HepG2 (cell line): ENCODE results near the gene HELZ2. TPM values are rescaled to one million over a fixed set of nuclear protein-coding genes. Genes with fewer than 3 reads are reported as not detected.

Source experiments
- AHR ChIP-seq: IDR thresholded peaks from 2 replicates; pipeline ENCODE4 v1.6.1; 2018; ENCODE audit warnings: missing genetic modification reagents, missing compliant biosample characterization
- CREB1 ChIP-seq, 2 experiments: fragments of 450-650 bp in 1 of 2; IDR thresholded peaks; 2 replicates each; pipeline ENCODE4 v1.6.1; 2016 to 2017; ENCODE audit warnings: control low read depth in 1 of 2, mild to moderate bottlenecking in 1 of 2, missing compliant biosample characterization in 1 of 2, missing genetic modification characterization in 1 of 2
- GABPA ChIP-seq, 2 experiments: IDR thresholded peaks; 2 replicates each; pipeline ENCODE4 v1.6.1; 2011 to 2016; ENCODE audit warnings: low read depth in 2 of 2, low read length in 1 of 2, missing biosample characterization in 1 of 2, missing genetic modification characterization in 1 of 2
- MAFG ChIP-seq: sonication (generic); formaldehyde crosslinking; IDR thresholded peaks from 2 replicates; pipeline ENCODE4 v1.5.1; 2020; ENCODE audit warnings: mild to moderate bottlenecking, missing genetic modification reagents
- SNAPC2 ChIP-seq: sonication (generic); formaldehyde crosslinking; IDR thresholded peaks from 2 replicates; pipeline ENCODE4 v1.8.1; 2022; ENCODE audit warnings: mild to moderate bottlenecking, missing genetic modification reagents
- ZBTB1 ChIP-seq: sonication (generic); formaldehyde crosslinking; IDR thresholded peaks from 2 replicates; pipeline ENCODE4 v1.4.0; 2020; ENCODE audit warnings: missing genetic modification reagents, borderline replicate concordance
- ZFP41 ChIP-seq: sonication (generic); formaldehyde crosslinking; IDR thresholded peaks from 2 replicates; pipeline ENCODE4 v1.4.0; 2020; ENCODE audit warnings: mild to moderate bottlenecking, missing genetic modification reagents, borderline replicate concordance
- ZNF205 ChIP-seq: IDR thresholded peaks from 2 replicates; pipeline ENCODE4 v1.6.1; 2018; ENCODE audit warnings: missing biosample characterization, missing genetic modification reagents
- ZNF567 ChIP-seq: sonication (generic); formaldehyde crosslinking; IDR thresholded peaks from 2 replicates; pipeline ENCODE4 v1.8.1; 2023; ENCODE audit warnings: mild to moderate bottlenecking, missing genetic modification reagents, borderline replicate concordance
- ZNF607 ChIP-seq: sonication (generic); formaldehyde crosslinking; IDR thresholded peaks from 2 replicates; pipeline ENCODE4 v1.5.1; 2020; ENCODE audit warnings: missing genetic modification reagents, mild to moderate bottlenecking, borderline replicate concordance
- ZNF678 ChIP-seq: sonication (generic); formaldehyde crosslinking; IDR thresholded peaks from 2 replicates; pipeline ENCODE4 v1.4.0; 2020; ENCODE audit warnings: mild to moderate bottlenecking, missing genetic modification reagents
- ZNF713 ChIP-seq: sonication (generic); formaldehyde crosslinking; IDR thresholded peaks from 2 replicates; pipeline ENCODE4 v1.4.0; 2020; ENCODE audit warnings: mild to moderate bottlenecking, missing genetic modification reagents
- ZNF747 ChIP-seq: sonication (generic); formaldehyde crosslinking; IDR thresholded peaks from 2 replicates; pipeline ENCODE4 v1.8.1; 2023; ENCODE audit warnings: missing genetic modification reagents, mild to moderate bottlenecking, borderline replicate concordance
- polyA plus RNA-seq, 8 experiments: library from polyadenylated mRNA; depleted of rRNA in 3 of 8; stranded (reverse) in 7 of 8; unstranded in 1 of 8; fragments of >200 nt; fragmentation: Illumina TruSeq in 4 of 8; extraction: Trizol in 4 of 8; gene quantifications; 2 replicates each; pipeline versions ENCODE4 v1.2.1 to v1.2.3, GENCODE V29; 2011 to 2016; ENCODE audit warnings: low read depth in 4 of 8, missing spikeins in 1 of 8, mixed read lengths in 1 of 8; ENCODE audit not compliant: insufficient read depth in 1 of 8
- total RNA-seq, 5 experiments: library from RNA; depleted of rRNA; stranded (reverse); fragments of >200 nt; fragmentation: Illumina TruSeq; extraction: Trizol; gene quantifications; 2 replicates each; pipeline ENCODE4 v1.2.3, GENCODE V29; 2016; ENCODE audit warnings: low read depth in 1 of 5
- TF ChIP-seq, protein P1 (sequence below): sonication (generic); formaldehyde crosslinking; IDR thresholded peaks from 2 replicates; pipeline ENCODE4 v1.8.0; 2022; ENCODE audit warnings: mild to moderate bottlenecking, missing genetic modification reagents, borderline replicate concordance
- TF ChIP-seq, protein P2 (sequence below): sonication (generic); formaldehyde crosslinking; IDR thresholded peaks from 2 replicates; pipeline ENCODE4 v1.4.0; 2020; ENCODE audit warnings: missing genetic modification reagents
- TF ChIP-seq, protein P3 (sequence below): sonication (generic); formaldehyde crosslinking; conservative IDR thresholded peaks from 2 replicates; pipeline ENCODE4 v1.8.0; 2022; ENCODE audit warnings: missing genetic modification reagents
- TF ChIP-seq, protein P4 (sequence below): fragments of 450-650 bp; IDR thresholded peaks from 2 replicates; pipeline ENCODE4 v1.6.1; 2017; ENCODE audit warnings: mild to moderate bottlenecking
- TF ChIP-seq, protein P5 (sequence below): sonication (generic); formaldehyde crosslinking; IDR thresholded peaks from 2 replicates; pipeline ENCODE4 v1.5.0; 2020; ENCODE audit warnings: mild to moderate bottlenecking, missing genetic modification reagents, borderline replicate concordance

Gene HELZ2
- total and polyA plus RNA-seq, 2 of the 13 experiments (the other 11 are each of a cell fraction or from before 2014, with no cell fraction given), result 9.6 to 10.1 TPM

GRCh38 chr20:63574829-63575743 lies 1.0 kb upstream of the HELZ2 start (continued):
- TF ChIP-seq GABPA (IDR thresholded peaks at IDR 0.05; ENCODE audit: low read depth, low read length), result no peak
- peak; percentile 29; the same call in 1 of the 2 replicates for TF ChIP-seq GABPA (CRISPR knock-in tag; IDR thresholded peaks at IDR 0.05; ENCODE audit: low read depth)
- TF ChIP-seq AHR (CRISPR knock-in tag), result 0 out of 2 replicates have a peak, but pooled peaks have one; percentile 78
- TF ChIP-seq, protein P1, sequence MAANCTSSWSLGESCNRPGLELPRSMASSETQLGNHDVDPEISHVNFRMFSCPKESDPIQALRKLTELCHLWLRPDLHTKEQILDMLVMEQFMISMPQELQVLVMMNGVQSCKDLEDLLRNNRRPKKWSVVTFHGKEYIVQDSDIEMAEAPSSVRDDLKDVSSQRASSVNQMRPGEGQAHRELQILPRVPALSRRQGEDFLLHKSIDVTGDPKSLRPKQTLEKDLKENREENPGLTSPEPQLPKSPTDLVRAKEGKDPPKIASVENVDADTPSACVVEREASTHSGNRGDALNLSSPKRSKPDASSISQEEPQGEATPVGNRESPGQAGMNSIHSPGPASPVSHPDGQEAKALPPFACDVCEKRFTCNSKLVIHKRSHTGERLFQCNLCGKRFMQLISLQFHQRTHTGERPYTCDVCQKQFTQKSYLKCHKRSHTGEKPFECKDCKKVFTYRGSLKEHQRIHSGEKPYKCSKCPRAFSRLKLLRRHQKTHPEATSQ, result 0 out of 2 replicates have a peak, but pooled peaks have one; percentile 64
- TF ChIP-seq, protein P2, sequence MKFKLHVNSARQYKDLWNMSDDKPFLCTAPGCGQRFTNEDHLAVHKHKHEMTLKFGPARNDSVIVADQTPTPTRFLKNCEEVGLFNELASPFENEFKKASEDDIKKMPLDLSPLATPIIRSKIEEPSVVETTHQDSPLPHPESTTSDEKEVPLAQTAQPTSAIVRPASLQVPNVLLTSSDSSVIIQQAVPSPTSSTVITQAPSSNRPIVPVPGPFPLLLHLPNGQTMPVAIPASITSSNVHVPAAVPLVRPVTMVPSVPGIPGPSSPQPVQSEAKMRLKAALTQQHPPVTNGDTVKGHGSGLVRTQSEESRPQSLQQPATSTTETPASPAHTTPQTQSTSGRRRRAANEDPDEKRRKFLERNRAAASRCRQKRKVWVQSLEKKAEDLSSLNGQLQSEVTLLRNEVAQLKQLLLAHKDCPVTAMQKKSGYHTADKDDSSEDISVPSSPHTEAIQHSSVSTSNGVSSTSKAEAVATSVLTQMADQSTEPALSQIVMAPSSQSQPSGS (CRISPR knock-in tag), result peak; percentile 47; the same call in 1 of the 2 replicates
- TF ChIP-seq ZNF678 (CRISPR knock-in tag), result no peak
- TF ChIP-seq ZBTB1 (CRISPR knock-in tag), result no peak
- peak; percentile 93 for TF ChIP-seq ZNF607 (CRISPR knock-in tag)
- TF ChIP-seq ZNF567 (CRISPR knock-in tag), result no peak
- TF ChIP-seq, protein P3, sequence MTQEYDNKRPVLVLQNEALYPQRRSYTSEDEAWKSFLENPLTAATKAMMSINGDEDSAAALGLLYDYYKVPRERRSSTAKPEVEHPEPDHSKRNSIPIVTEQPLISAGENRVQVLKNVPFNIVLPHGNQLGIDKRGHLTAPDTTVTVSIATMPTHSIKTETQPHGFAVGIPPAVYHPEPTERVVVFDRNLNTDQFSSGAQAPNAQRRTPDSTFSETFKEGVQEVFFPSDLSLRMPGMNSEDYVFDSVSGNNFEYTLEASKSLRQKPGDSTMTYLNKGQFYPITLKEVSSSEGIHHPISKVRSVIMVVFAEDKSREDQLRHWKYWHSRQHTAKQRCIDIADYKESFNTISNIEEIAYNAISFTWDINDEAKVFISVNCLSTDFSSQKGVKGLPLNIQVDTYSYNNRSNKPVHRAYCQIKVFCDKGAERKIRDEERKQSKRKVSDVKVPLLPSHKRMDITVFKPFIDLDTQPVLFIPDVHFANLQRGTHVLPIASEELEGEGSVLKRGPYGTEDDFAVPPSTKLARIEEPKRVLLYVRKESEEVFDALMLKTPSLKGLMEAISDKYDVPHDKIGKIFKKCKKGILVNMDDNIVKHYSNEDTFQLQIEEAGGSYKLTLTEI, result no peak
- no peak for TF ChIP-seq ZNF713 (CRISPR knock-in tag)
- TF ChIP-seq SNAPC2 (CRISPR knock-in tag), result no peak; the same call in 1 of the 2 replicates
- no peak for TF ChIP-seq ZFP41 (CRISPR knock-in tag)
- no peak for TF ChIP-seq CREB1 (IDR thresholded peaks at IDR 0.05)
- TF ChIP-seq CREB1 (CRISPR knock-in tag; IDR thresholded peaks at IDR 0.05), result no peak
- no peak for TF ChIP-seq ZNF205 (CRISPR knock-in tag)
- TF ChIP-seq, protein P4, sequence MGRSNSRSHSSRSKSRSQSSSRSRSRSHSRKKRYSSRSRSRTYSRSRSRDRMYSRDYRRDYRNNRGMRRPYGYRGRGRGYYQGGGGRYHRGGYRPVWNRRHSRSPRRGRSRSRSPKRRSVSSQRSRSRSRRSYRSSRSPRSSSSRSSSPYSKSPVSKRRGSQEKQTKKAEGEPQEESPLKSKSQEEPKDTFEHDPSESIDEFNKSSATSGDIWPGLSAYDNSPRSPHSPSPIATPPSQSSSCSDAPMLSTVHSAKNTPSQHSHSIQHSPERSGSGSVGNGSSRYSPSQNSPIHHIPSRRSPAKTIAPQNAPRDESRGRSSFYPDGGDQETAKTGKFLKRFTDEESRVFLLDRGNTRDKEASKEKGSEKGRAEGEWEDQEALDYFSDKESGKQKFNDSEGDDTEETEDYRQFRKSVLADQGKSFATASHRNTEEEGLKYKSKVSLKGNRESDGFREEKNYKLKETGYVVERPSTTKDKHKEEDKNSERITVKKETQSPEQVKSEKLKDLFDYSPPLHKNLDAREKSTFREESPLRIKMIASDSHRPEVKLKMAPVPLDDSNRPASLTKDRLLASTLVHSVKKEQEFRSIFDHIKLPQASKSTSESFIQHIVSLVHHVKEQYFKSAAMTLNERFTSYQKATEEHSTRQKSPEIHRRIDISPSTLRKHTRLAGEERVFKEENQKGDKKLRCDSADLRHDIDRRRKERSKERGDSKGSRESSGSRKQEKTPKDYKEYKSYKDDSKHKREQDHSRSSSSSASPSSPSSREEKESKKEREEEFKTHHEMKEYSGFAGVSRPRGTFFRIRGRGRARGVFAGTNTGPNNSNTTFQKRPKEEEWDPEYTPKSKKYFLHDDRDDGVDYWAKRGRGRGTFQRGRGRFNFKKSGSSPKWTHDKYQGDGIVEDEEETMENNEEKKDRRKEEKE, result no peak
- no peak for TF ChIP-seq ZNF747 (CRISPR knock-in tag)
- no peak for TF ChIP-seq MAFG (CRISPR knock-in tag)
- TF ChIP-seq, protein P5, sequence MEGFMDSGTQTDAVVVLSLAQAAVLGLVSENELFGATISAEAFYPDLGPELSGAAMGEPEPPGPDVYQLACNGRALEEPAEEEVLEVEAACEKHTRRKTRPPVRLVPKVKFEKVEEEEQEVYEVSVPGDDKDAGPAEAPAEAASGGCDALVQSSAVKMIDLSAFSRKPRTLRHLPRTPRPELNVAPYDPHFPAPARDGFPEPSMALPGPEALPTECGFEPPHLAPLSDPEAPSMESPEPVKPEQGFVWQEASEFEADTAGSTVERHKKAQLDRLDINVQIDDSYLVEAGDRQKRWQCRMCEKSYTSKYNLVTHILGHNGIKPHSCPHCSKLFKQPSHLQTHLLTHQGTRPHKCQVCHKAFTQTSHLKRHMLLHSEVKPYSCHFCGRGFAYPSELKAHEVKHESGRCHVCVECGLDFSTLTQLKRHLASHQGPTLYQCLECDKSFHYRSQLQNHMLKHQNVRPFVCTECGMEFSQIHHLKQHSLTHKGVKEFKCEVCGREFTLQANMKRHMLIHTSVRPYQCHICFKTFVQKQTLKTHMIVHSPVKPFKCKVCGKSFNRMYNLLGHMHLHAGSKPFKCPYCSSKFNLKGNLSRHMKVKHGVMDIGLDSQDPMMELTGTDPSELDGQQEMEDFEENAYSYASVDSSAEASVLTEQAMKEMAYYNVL, result no peak
